GM18505 (cell line): Measurements from ENCODE around the gene HSD11B2.
A peak's percentile ranks its signal among the peaks of the same experiment; 100 is the strongest.
"Not testable (repeated sequence)": the region's sequence is repeated elsewhere in the genome, so short reads cannot be mapped to it uniquely, and the experiment has no call there.

Experiments
- ATAC-seq: cut with Tn5 transposase; IDR thresholded peaks from one replicate; pipeline ENCODE4 v1.9.1; 2021; ENCODE audit not compliant: unreplicated experiment
- POLR2A ChIP-seq: IDR thresholded peaks from 4 replicates; pipeline ENCODE4 v1.6.1; 2011; ENCODE audit warnings: borderline replicate concordance; ENCODE audit not compliant: insufficient read depth, insufficient read length; ENCODE audit errors: extremely low read depth

HSD11B2 gene

GRCh38 chr16:67413978-67414911 is 16.7 kb upstream of the HSD11B2 start:
- no peak for ATAC-seq

GRCh38 chr16:67415421-67415820 is 15.5 kb upstream of the HSD11B2 start:
- ATAC-seq, result not testable (repeated sequence)

More at GRCh38 chr16:67413978-67414911, 16.7 kb upstream of the HSD11B2 start:
- no peak for TF ChIP-seq POLR2A

- no peak for TF ChIP-seq POLR2A
- ATAC-seq, result peak; percentile 81
Observed at GRCh38 chr16:67415872-67416793, 14.8 kb upstream of the HSD11B2 start, which contains the start of gene ZDHHC1. ZDHHC1 (minus strand) TSS chr16:67416477; CDS start chr16:67407775, 8,702 bp downstream.

- TF ChIP-seq POLR2A, result no peak
- ATAC-seq, result no peak
Observed at GRCh38 chr16:67417333-67418061, 13.4 kb upstream of the HSD11B2 start.

GRCh38 chr16:67419502-67419901 is 11.4 kb upstream of the HSD11B2 start:
- no peak for ATAC-seq
- no peak for TF ChIP-seq POLR2A

GRCh38 chr16:67419931-67420330 is 11.0 kb upstream of the HSD11B2 start:
- ATAC-seq, result no peak
- no peak for TF ChIP-seq POLR2A

- ATAC-seq, result no peak
- no peak for TF ChIP-seq POLR2A
Observed at GRCh38 chr16:67421030-67421429, 9.9 kb upstream of the HSD11B2 start.

- no peak for TF ChIP-seq POLR2A
- ATAC-seq, result no peak
Observed at GRCh38 chr16:67423015-67423414, 7.9 kb upstream of the HSD11B2 start.

- no peak for ATAC-seq
- no peak for TF ChIP-seq POLR2A
Observed at GRCh38 chr16:67423611-67424260, 7.2 kb upstream of the HSD11B2 start.

- ATAC-seq, result no peak
- TF ChIP-seq POLR2A, result no peak
Observed at GRCh38 chr16:67424261-67424615, 6.7 kb upstream of the HSD11B2 start.

GRCh38 chr16:67425061-67425460 is 5.9 kb upstream of the HSD11B2 start:
- TF ChIP-seq POLR2A, result no peak
- no peak for ATAC-seq

- ATAC-seq, result no peak
- TF ChIP-seq POLR2A, result no peak
Observed at GRCh38 chr16:67425580-67425979, 5.3 kb upstream of the HSD11B2 start.
